AG04450 (cell line): ENCODE measurements around the gene RGMB. TPM values are rescaled to one million over a fixed set of nuclear protein-coding genes. Genes with fewer than 3 reads are reported as not detected.
A peak's percentile ranks its signal among the peaks of the same experiment; 100 is the strongest.

ENCODE experiments used
- CTCF ChIA-PET: fragments of 300-600, 350-600 bp; formaldehyde crosslinking; extraction: SDS; loops from one replicate; lab custom pipeline; 2022; ENCODE audit warnings: antibody characterized with exemption, inconsistent platforms; lab: Charles Lee
- POLR2A ChIA-PET: fragments of 350-600 bp; formaldehyde crosslinking; extraction: SDS; loops from one replicate; lab custom pipeline; 2021; ENCODE audit warnings: antibody characterized with exemption, inconsistent platforms; lab: Yijun Ruan, JAX
- DNase-seq: peaks from one replicate; pipeline ENCODE4 v3.0.0-alpha.2; 2011; ENCODE audit warnings: low read depth, low spot score
- H3K27ac ChIP-seq: one replicate; pipeline ENCODE4 v1.5.1; 2012; ENCODE audit warnings: low read depth, low read length, control low read depth
- H3K27me3 ChIP-seq: one replicate; pipeline ENCODE4 v1.6.0; 2012; ENCODE audit warnings: low read length; ENCODE audit not compliant: control insufficient read depth, insufficient read depth
- H3K4me3 ChIP-seq: 2 replicates; pipeline ENCODE4 v1.5.1; 2011; ENCODE audit warnings: mild to moderate bottlenecking, low read depth, low read length, control low read depth
- H3K9me3 ChIP-seq: 2 replicates; pipeline ENCODE4 v1.5.1; 2012; ENCODE audit warnings: low read length; ENCODE audit not compliant: control insufficient read depth, insufficient read depth
- CTCF ChIP-seq: IDR thresholded peaks from 2 replicates; pipeline ENCODE4 v1.5.1; 2011; ENCODE audit warnings: low read depth, low read length, control low read depth, inconsistent platforms
- polyA plus RNA-seq: library from polyadenylated mRNA; depleted of rRNA; stranded (reverse); fragments of >200 nt; gene quantifications from 2 replicates; pipeline ENCODE4 v1.2.3, GENCODE V29; 2011

RGMB gene
- polyA plus RNA-seq, 1 experiment = 53.6 TPM

GRCh38 chr5:98794001-98794400 is 20.5 kb downstream of the RGMB start:
- H3K27ac ChIP-seq = no peak overlapping the region
- no peaks in the 10 kb centered on the region for H3K27me3 ChIP-seq
- no peak for DNase-seq
- no peak overlapping the region for H3K4me3 ChIP-seq
- CTCF ChIA-PET = no interaction called here
- H3K9me3 ChIP-seq = no peaks in the 10 kb centered on the region
- POLR2A ChIA-PET = no interaction called here
- no peak for TF ChIP-seq CTCF

DNA sequence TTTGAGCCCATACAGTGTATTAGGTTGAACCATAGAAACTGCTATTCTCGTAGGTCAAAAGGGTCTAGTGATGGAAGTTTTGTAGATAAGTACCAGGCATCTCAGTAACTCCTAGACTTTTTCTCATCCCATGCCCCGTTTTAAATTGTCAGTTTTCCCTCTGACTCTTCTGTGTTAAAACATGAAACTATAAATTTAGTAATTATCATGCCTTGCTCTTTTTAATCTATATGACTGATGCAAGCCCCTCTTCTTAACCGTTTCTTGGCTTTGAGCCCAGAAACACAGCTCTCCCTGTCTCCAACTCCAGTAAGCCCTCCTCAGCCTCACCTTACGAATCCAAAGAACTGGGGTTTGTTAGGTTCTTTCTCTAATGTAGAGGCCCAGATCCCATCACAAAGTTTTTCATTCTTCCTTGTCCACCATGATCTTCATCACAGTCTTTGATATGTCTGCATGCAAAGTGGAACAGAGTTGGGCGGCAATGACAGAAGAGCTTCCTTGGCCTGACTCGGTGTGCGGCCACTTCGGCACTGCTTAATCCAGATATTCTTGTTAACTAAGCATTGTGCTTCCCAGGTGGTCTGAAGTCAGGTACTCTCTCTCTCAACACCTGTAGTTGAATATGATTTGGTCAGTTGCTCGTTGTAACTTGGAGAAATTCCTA is 21.1 kb downstream of the RGMB start:
- CTCF ChIA-PET = no interaction called here

GRCh38 chr5:98795243-98795642 is 21.8 kb downstream of the RGMB start:
- CTCF ChIA-PET = interaction anchor here (1.2 to 1.9 kb wide), 4 partner anchors 13 to 1261 kb away, joined by 6 to 15 read pairs (median 10); partner anchors contain the start of gene RGMB
- no peaks in the 10 kb centered on the region for H3K9me3 ChIP-seq
- no peak for DNase-seq
- POLR2A ChIA-PET = interaction anchor here (0.8 kb wide), 1 partner anchor 1261 kb away, joined by 5 read pairs; no protein-coding TSS in a partner anchor
- TF ChIP-seq CTCF = no peak
- H3K4me3 ChIP-seq = no peak overlapping the region
- no peaks in the 10 kb centered on the region for H3K27me3 ChIP-seq
- no peak overlapping the region for H3K27ac ChIP-seq

More for the DNA sequence above, 21.1 kb downstream of the RGMB start:
- Histone ChIP-seq H3K27me3 (no peaks in the 10 kb centered on the region), H3K4me3 (no peak overlapping the region), H3K27ac (no peak overlapping the region), H3K9me3 (no peaks in the 10 kb centered on the region)
- TF ChIP-seq CTCF = no peak
- POLR2A ChIA-PET = no interaction called here
- no peak for DNase-seq

GRCh38 chr5:98796197-98796972 is 22.9 kb downstream of the RGMB start:
- POLR2A ChIA-PET = interaction anchor here (0.7 to 1.3 kb wide), 5 partner anchors 12 to 1262 kb away, joined by 3 to 7 read pairs (median 5); no protein-coding TSS in a partner anchor
- peak; percentile 83 for TF ChIP-seq CTCF
- H3K27ac ChIP-seq = peak overlapping the region; percentile 21

DNA sequence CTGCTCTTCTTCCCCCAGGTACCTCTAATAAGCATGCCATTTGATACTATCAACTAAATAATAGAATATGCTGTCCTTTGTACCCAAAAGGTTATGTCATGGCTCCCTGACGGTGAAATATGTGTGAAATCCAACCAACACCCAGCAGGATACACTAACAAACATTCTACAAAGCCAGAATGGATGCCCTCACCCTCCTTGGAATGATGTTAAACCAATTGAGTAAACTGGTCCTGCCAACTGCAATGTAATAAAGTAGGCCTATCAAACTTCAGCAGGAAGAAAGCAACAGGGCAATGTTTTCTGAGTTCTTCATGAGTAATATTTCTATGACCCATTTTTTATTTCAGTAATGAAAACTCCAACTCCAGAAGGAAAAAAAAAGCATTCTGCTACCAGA is 24.9 kb downstream of the RGMB start:
- H3K27me3 ChIP-seq = no peaks in the 10 kb centered on the region
- no peak overlapping the region for H3K27ac ChIP-seq
- DNase-seq = no peak
- POLR2A ChIA-PET = no interaction called here
- H3K9me3 ChIP-seq = no peaks in the 10 kb centered on the region
- TF ChIP-seq CTCF = no peak
- no peak overlapping the region for H3K4me3 ChIP-seq
- CTCF ChIA-PET = no interaction called here

More at GRCh38 chr5:98796197-98796972, 22.9 kb downstream of the RGMB start:
- no peak for DNase-seq
- H3K9me3 ChIP-seq = no peaks in the 10 kb centered on the region
- CTCF ChIA-PET = interaction anchor here (0.6 to 2.0 kb wide), 25 partner anchors 9 to 1976 kb away, joined by 3 to 28 read pairs (median 5); partner anchors contain the start of gene RGMB
- H3K27me3 ChIP-seq = no peaks in the 10 kb centered on the region
- H3K4me3 ChIP-seq = no peak overlapping the region
